Measurements from ENCODE around the gene ALX4.
A peak's percentile ranks its signal among the peaks of the same experiment; 100 is the strongest.

Gene ALX4

GRCh38 chr11:44335052-44335760, 25.3 kb upstream of the ALX4 start:
- DNase-seq (ENCODE audit: low spot score) = no peak

- peak; percentile 62 for DNase-seq (ENCODE audit: low spot score)
These were observed 24.5 kb upstream of the ALX4 start for GRCh38 chr11:44334356-44335004.

GRCh38 chr11:44333271-44334218, 23.6 kb upstream of the ALX4 start:
- DNase-seq (ENCODE audit: low spot score) = no peak

GRCh38 chr11:44332665-44333064, 22.7 kb upstream of the ALX4 start:
- no peak for DNase-seq (ENCODE audit: low spot score)

- no peak for DNase-seq (ENCODE audit: low spot score)
These were observed 19.7 kb upstream of the ALX4 start for GRCh38 chr11:44329472-44330230.

GRCh38 chr11:44328138-44328660, 18.3 kb upstream of the ALX4 start:
- DNase-seq (ENCODE audit: low spot score) = no peak

GRCh38 chr11:44327730-44328129, 17.8 kb upstream of the ALX4 start:
- DNase-seq (ENCODE audit: low spot score) = no peak

GRCh38 chr11:44326615-44327475, 16.9 kb upstream of the ALX4 start:
- no peak for DNase-seq (ENCODE audit: low spot score)

- no peak for DNase-seq (ENCODE audit: low spot score)
These were observed 15.8 kb upstream of the ALX4 start for GRCh38 chr11:44325698-44326097.

- no peak for DNase-seq (ENCODE audit: low spot score)
These were observed 15.0 kb upstream of the ALX4 start for GRCh38 chr11:44324749-44325525.

GRCh38 chr11:44324222-44324621, 14.3 kb upstream of the ALX4 start:
- no peak for DNase-seq (ENCODE audit: low spot score)

- no peak for DNase-seq (ENCODE audit: low spot score)
These were observed 12.3 kb upstream of the ALX4 start for GRCh38 chr11:44322243-44322642.

GRCh38 chr11:44321059-44321458, 11.1 kb upstream of the ALX4 start:
- no peak for DNase-seq (ENCODE audit: low spot score)

GRCh38 chr11:44320289-44320973, 10.5 kb upstream of the ALX4 start:
- DNase-seq (ENCODE audit: low spot score) = no peak

- DNase-seq (ENCODE audit: low spot score) = no peak
These were observed 9.8 kb upstream of the ALX4 start for GRCh38 chr11:44319552-44320288.

GRCh38 chr11:44319170-44319551, 9.2 kb upstream of the ALX4 start:
- DNase-seq (ENCODE audit: low spot score) = no peak

GRCh38 chr11:44318369-44318768, 8.4 kb upstream of the ALX4 start:
- no peak for DNase-seq (ENCODE audit: low spot score)

GRCh38 chr11:44316659-44317240, 6.8 kb upstream of the ALX4 start:
- DNase-seq (ENCODE audit: low spot score) = peak; percentile 70
